Caco-2 (cell line): Measurements from ENCODE around the gene PPP1R9A. TPM values are rescaled to one million over a fixed set of nuclear protein-coding genes. Genes with fewer than 3 reads are reported as not detected.

Experiments
- BruUV-seq: library from RNA; stranded (reverse); fragments of 400-500 nt; replicated peaks from 2 replicates; lab custom pipeline; 2021; lab: Mats Ljungman, UMichigan
- CTCF ChIA-PET: fragments of 300-600 bp; sonication (Branson Sonifier 250); formaldehyde crosslinking; loops from one replicate; lab custom pipeline; 2022; ENCODE audit warnings: antibody characterized with exemption; lab: Charles Lee
- POLR2A ChIA-PET: fragments of 300-600 bp; sonication (Branson Sonifier 250); formaldehyde crosslinking; loops from one replicate; lab custom pipeline; 2022; ENCODE audit warnings: antibody characterized with exemption; lab: Charles Lee
- DNase-seq, 2 experiments: peaks; one replicate each; pipeline versions ENCODE4 v3.0.0 to v3.0.0-alpha.2; 2020 to 2022
- H3K27me3 ChIP-seq: replicated peaks from 2 replicates; pipeline ENCODE4 v1.6.0; 2011; ENCODE audit warnings: low read length; ENCODE audit not compliant: control insufficient read depth, insufficient read depth
- H3K36me3 ChIP-seq: 2 replicates; pipeline ENCODE4 v1.5.1; 2011; ENCODE audit warnings: low read length; ENCODE audit not compliant: control insufficient read depth, insufficient read depth
- H3K4me1 ChIP-seq: fragments of 250-450 bp; sonication (Bioruptor Pico); 2 replicates; pipeline ENCODE4 v1.5.1; 2020; ENCODE audit warnings: mild to moderate bottlenecking
- H3K4me3 ChIP-seq: 2 replicates; pipeline ENCODE4 v1.5.1; 2011; ENCODE audit warnings: low read depth, mild to moderate bottlenecking, control low read depth, low read length
- H3K9me3 ChIP-seq: fragments of 250-450 bp; sonication (Bioruptor Pico); 2 replicates; pipeline ENCODE4 v1.5.1; 2020; ENCODE audit warnings: mild to moderate bottlenecking, moderate library complexity
- H3K27ac Mint-ChIP-seq: one replicate; pipeline ENCODE4 v1.8.0; 2022; ENCODE audit warnings: mixed read lengths; ENCODE audit not compliant: unreplicated experiment
- H3K27me3 Mint-ChIP-seq: one replicate; pipeline ENCODE4 v1.8.0; 2022; ENCODE audit warnings: mixed read lengths; ENCODE audit not compliant: insufficient read depth, unreplicated experiment
- H3K36me3 Mint-ChIP-seq: one replicate; pipeline ENCODE4 v1.8.0; 2022; ENCODE audit warnings: mild to moderate bottlenecking, mixed read lengths; ENCODE audit not compliant: insufficient read depth, unreplicated experiment
- H3K4me1 Mint-ChIP-seq: one replicate; pipeline ENCODE4 v1.8.0; 2022; ENCODE audit warnings: low read depth, mixed read lengths; ENCODE audit not compliant: unreplicated experiment
- H3K4me3 Mint-ChIP-seq: one replicate; pipeline ENCODE4 v1.8.0; 2022; ENCODE audit warnings: mild to moderate bottlenecking, moderate library complexity, mixed read lengths; ENCODE audit not compliant: unreplicated experiment
- H3K9me3 Mint-ChIP-seq: one replicate; pipeline ENCODE4 v1.8.0; 2022; ENCODE audit warnings: mixed read lengths; ENCODE audit not compliant: unreplicated experiment
- intact Hi-C: fragments of 100-400 bp; cut with micrococcal nuclease; formaldehyde crosslinking; loops from one replicate; pipeline ENCODE4 v1.10.0; 2022; ENCODE audit not compliant: unreplicated experiment
- total RNA-seq: library from RNA; stranded (reverse); gene quantifications from 2 replicates; pipeline ENCODE4 v1.2.3, GENCODE V29; 2022
- TF ChIP-seq, protein P1 (sequence below), 2 experiments: fragments of 200-600 bp in 1 of 2; IDR thresholded peaks; 1 replicate in 1 of 2; 2 replicates in 1 of 2; pipeline versions ENCODE4 v1.5.1 to v1.8.0; 2011 to 2022; ENCODE audit warnings: antibody characterized with exemption in 1 of 2, control low read depth in 1 of 2, inconsistent platforms in 1 of 2, low read depth in 1 of 2, low read length in 1 of 2, mild to moderate bottlenecking in 1 of 2, moderate library complexity in 1 of 2; ENCODE audit not compliant: insufficient read depth in 1 of 2, severe bottlenecking in 1 of 2, unreplicated experiment in 1 of 2

The PPP1R9A gene
- total RNA-seq, 1 experiment from 2014 or later: 37.4 TPM

DNA sequence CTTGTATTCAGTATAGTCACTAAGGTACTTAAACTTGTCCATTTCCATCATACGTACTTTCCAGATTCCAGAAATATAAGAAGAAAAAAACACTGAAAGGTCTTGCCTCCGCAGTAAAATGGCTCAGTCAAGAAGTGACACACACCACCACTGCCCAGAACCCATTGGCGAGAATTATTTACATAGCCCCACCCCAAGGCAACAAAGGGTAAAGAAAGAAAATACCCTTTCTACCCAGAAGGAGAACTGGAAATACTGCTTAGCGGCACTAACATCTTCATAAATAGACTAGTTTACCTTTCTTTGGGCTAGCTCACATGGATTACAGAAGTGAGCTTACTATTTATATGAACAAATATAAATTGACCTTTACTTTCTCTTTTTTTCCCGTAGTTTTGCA is 194.0 kb downstream of the PPP1R9A start:
- no peak for DNase-seq
- no peaks in the 10 kb centered on the region for H3K36me3 ChIP-seq
- H3K4me1 ChIP-seq: peaks cover 9% of the 10 kb centered on the region; the same call in 1 of the 2 replicates
- no peaks in the 10 kb centered on the region for H3K27me3 Mint-ChIP-seq
- no peaks in the 10 kb centered on the region for H3K27me3 ChIP-seq
- CTCF ChIA-PET: no interaction called here
- intact Hi-C loops: no loop called here
- no peak overlapping the region for H3K27ac Mint-ChIP-seq
- H3K9me3 Mint-ChIP-seq: no peaks in the 10 kb centered on the region
- no TSS peak for BruUV-seq
- no peaks in the 10 kb centered on the region for H3K9me3 ChIP-seq
- peaks cover 5% of the 10 kb centered on the region for H3K4me1 Mint-ChIP-seq
- H3K4me3 Mint-ChIP-seq: no peak overlapping the region
- H3K36me3 Mint-ChIP-seq: peaks cover 6% of the 10 kb centered on the region
- TF ChIP-seq, protein P1, sequence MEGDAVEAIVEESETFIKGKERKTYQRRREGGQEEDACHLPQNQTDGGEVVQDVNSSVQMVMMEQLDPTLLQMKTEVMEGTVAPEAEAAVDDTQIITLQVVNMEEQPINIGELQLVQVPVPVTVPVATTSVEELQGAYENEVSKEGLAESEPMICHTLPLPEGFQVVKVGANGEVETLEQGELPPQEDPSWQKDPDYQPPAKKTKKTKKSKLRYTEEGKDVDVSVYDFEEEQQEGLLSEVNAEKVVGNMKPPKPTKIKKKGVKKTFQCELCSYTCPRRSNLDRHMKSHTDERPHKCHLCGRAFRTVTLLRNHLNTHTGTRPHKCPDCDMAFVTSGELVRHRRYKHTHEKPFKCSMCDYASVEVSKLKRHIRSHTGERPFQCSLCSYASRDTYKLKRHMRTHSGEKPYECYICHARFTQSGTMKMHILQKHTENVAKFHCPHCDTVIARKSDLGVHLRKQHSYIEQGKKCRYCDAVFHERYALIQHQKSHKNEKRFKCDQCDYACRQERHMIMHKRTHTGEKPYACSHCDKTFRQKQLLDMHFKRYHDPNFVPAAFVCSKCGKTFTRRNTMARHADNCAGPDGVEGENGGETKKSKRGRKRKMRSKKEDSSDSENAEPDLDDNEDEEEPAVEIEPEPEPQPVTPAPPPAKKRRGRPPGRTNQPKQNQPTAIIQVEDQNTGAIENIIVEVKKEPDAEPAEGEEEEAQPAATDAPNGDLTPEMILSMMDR (IDR thresholded peaks at IDR 0.05; ENCODE audit: insufficient read depth in 1 of 2, low read depth in 1 of 2, low read length in 1 of 2, severe bottlenecking in 1 of 2, unreplicated experiment in 1 of 2): no peak
- POLR2A ChIA-PET: no interaction called here
- H3K4me3 ChIP-seq: no peak overlapping the region

DNA sequence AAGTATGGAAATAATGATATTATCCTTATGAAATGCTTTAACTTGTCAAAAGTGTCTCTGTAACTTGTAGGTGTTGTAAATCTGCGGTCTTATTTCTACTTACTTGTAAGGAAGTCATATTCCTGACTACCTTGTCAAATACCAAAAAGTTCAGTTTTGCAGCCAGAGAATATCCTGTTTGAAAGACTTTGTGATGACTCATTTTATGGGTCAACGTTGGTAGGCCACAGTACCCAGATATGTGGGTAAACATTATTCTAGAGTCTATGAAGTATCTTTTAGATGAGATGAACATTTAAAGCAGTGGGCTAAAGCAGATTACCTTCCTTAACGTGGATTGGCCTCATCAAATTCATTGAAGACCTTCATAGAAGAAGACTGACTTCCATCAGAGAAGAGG is 195.3 kb downstream of the PPP1R9A start:
- H3K4me3 Mint-ChIP-seq: no peak overlapping the region
- Histone ChIP-seq H3K36me3 (no peaks in the 10 kb centered on the region), H3K27me3 (no peaks in the 10 kb centered on the region), H3K4me1 (peaks cover 9% of the 10 kb centered on the region; the same call in 1 of the 2 replicates), H3K4me3 (no peak overlapping the region), H3K9me3 (no peaks in the 10 kb centered on the region)
- H3K4me1 Mint-ChIP-seq: no peaks in the 10 kb centered on the region
- H3K27me3 Mint-ChIP-seq: no peaks in the 10 kb centered on the region
- ChIA-PET POLR2A (no interaction called here), CTCF (no interaction called here)
- TF ChIP-seq, protein P1 (IDR thresholded peaks at IDR 0.05; ENCODE audit: insufficient read depth in 1 of 2, low read depth in 1 of 2, low read length in 1 of 2, severe bottlenecking in 1 of 2, unreplicated experiment in 1 of 2): no peak
- no peak for DNase-seq
- H3K9me3 Mint-ChIP-seq: no peaks in the 10 kb centered on the region
- H3K36me3 Mint-ChIP-seq: peaks cover 6% of the 10 kb centered on the region
- H3K27ac Mint-ChIP-seq: no peak overlapping the region
- intact Hi-C loops: no loop called here
- no TSS peak for BruUV-seq

DNA sequence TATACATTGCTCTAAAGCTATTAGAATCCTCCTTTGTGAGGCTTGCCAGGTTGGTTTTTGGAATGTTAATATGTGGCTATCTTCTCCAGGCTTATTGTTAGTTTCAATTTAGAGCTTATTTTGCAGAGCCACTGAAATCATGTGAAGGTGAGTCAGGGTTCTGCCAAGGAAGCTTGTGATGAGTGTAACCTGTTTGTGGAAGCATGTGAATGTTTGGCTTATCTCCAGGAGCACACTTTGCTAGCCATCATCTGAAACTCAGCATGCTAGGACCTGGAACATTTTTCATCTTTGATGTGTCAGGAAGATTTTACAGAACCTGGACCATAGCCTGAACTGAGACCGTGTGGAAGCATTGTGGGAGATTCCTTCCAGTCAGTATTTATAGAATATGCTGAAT is 197.3 kb downstream of the PPP1R9A start:
- no peaks in the 10 kb centered on the region for H3K9me3 ChIP-seq
- H3K4me1 ChIP-seq: peaks cover 9% of the 10 kb centered on the region; the same call in 1 of the 2 replicates
- H3K4me3 Mint-ChIP-seq: no peak overlapping the region
- H3K27ac Mint-ChIP-seq: no peak overlapping the region
- no peaks in the 10 kb centered on the region for H3K36me3 ChIP-seq
- H3K27me3 ChIP-seq: no peaks in the 10 kb centered on the region
- no peaks in the 10 kb centered on the region for H3K27me3 Mint-ChIP-seq
- no peak for DNase-seq
- TF ChIP-seq, protein P1 (IDR thresholded peaks at IDR 0.05; ENCODE audit: insufficient read depth in 1 of 2, low read depth in 1 of 2, low read length in 1 of 2, severe bottlenecking in 1 of 2, unreplicated experiment in 1 of 2): no peak
- BruUV-seq: no TSS peak
- no peak overlapping the region for H3K4me3 ChIP-seq
- ChIA-PET CTCF (no interaction called here), POLR2A (no interaction called here)
- no peaks in the 10 kb centered on the region for H3K9me3 Mint-ChIP-seq
- H3K36me3 Mint-ChIP-seq: no peaks in the 10 kb centered on the region
- intact Hi-C loops: no loop called here
- no peaks in the 10 kb centered on the region for H3K4me1 Mint-ChIP-seq
